D721Med (cell line): ENCODE data around the gene COL21A1.

Source experiments
- DNase-seq: peaks from one replicate; pipeline ENCODE4 v3.0.0; 2011; ENCODE audit warnings: low spot score; ENCODE audit not compliant: insufficient read length
- FAIRE-seq: peaks from 2 replicates; lab custom pipeline; 2011; peaks lifted over from hg19 to GRCh38; lab: Jason Lieb, UNC
- TF ChIP-seq, protein P1 (sequence below): IDR thresholded peaks from 2 replicates; pipeline ENCODE4 v1.5.1; 2012; ENCODE audit warnings: mild to moderate bottlenecking, control low read depth; ENCODE audit not compliant: insufficient read depth; ENCODE audit errors: missing control alignments

The COL21A1 gene

DNA sequence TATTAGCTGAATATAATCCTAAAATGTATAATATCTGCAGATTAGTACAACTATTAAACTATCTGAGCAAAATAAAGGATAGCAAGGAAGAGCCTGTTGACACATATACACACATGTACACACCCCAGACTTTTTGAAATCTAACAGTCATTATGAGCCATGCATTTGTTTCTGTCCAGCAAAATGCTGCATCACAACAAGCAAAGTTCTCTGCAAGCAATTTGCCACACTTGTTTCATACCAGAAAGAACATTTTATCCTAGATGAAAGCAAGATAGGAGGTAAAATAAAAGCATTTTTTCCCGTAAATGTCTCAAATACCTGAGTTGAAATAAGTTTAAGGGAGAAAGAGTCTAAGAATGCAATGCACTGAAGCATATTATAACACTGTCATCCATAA is 145.2 kb downstream of the COL21A1 start:
- DNase-seq: no peak
- no peak for FAIRE-seq
- TF ChIP-seq, protein P1, sequence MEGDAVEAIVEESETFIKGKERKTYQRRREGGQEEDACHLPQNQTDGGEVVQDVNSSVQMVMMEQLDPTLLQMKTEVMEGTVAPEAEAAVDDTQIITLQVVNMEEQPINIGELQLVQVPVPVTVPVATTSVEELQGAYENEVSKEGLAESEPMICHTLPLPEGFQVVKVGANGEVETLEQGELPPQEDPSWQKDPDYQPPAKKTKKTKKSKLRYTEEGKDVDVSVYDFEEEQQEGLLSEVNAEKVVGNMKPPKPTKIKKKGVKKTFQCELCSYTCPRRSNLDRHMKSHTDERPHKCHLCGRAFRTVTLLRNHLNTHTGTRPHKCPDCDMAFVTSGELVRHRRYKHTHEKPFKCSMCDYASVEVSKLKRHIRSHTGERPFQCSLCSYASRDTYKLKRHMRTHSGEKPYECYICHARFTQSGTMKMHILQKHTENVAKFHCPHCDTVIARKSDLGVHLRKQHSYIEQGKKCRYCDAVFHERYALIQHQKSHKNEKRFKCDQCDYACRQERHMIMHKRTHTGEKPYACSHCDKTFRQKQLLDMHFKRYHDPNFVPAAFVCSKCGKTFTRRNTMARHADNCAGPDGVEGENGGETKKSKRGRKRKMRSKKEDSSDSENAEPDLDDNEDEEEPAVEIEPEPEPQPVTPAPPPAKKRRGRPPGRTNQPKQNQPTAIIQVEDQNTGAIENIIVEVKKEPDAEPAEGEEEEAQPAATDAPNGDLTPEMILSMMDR: no peak

DNA sequence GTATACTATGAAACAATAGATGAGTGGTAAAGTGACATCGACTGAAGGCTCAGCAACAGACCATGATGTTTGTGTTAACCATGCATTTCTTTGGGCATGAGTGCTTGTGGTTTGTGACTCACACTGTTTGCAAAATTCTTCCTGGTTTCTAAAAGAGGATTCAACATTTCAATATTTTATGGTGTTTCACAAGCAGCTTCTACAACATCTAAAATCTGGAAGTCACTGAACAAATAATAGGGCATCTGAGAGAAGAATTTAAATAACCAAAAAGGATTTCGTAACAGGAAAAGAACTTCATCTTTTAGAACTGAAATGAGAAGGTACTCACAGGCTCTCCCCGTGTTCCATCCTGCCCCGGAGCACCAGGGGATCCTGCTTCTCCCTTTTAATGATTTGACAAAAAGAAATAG is 146.2 kb downstream of the COL21A1 start:
- FAIRE-seq (no peak), DNase-seq (no peak)
- TF ChIP-seq, protein P1: no peak

DNA sequence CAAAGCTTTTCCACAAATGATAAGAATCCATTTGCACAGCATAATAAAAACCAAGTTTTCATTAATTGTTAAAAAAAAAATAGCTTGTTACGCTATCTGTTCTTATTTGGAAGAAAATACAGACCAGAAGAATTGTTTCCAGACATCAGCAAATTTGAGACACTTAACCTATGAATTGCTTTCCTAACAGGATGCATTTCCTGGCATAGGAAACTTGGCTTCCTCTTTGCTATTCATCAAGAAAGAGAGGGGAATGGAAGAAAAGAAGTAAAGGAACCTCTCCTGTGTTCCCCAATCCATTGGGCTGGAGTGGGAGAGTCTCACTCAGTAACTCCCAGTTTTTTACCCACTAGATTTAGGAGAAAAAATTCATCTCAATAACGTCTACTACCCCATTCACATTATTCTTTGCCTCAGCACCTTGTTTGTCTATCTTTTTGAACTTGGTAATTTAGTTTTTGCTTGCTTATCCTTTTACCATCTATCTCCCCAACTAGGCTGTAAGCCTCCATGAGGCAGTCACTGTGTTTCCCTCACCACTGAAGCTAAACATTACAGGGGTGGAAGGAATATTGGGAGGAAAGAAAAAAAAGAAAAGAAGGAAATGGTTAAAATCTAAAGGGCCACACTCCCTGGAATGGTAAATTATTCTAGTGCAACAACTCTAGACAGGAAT is 150.3 kb downstream of the COL21A1 start:
- FAIRE-seq (no peak), DNase-seq (no peak)
- TF ChIP-seq, protein P1: no peak

DNA sequence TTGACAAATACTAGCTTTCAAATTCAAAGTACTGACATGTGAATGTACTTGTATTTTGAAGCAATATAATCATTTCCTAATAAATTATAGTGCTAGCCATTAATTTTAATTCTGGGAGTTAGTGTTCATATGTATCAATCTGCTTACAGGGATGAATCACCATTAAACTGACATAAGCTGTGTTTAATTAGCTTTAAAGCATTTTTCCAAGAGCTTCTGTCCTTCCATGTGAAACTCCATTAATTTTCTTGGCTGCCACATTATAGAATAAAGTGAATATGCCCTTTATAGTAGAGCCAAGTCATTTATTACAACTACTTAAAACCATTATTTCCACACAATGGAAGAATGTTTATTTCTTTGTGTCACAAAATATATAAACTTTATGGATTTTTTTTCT is 150.8 kb downstream of the COL21A1 start:
- TF ChIP-seq, protein P1: no peak
- FAIRE-seq: peak; percentile 46
- no peak for DNase-seq

DNA sequence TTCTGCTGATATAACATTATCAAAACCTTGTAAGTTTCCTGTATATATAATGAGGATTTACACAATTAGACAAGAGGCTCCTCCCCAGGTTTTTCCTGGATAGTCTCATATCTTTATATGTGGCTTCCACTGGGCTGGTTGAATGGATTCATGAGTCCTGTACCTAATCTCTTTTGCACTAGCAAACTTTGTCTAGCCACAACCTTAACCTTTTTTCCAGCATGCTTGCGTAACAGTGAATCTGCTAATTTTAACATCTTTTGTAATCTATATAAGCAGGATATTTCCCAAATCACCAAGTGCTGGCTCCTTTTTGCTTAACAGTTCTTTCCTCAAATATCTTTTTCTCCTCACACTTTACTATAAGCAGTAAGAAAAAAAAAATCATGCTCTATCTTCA is 153.6 kb downstream of the COL21A1 start:
- TF ChIP-seq, protein P1: no peak
- no peak for FAIRE-seq
- DNase-seq: no peak

DNA sequence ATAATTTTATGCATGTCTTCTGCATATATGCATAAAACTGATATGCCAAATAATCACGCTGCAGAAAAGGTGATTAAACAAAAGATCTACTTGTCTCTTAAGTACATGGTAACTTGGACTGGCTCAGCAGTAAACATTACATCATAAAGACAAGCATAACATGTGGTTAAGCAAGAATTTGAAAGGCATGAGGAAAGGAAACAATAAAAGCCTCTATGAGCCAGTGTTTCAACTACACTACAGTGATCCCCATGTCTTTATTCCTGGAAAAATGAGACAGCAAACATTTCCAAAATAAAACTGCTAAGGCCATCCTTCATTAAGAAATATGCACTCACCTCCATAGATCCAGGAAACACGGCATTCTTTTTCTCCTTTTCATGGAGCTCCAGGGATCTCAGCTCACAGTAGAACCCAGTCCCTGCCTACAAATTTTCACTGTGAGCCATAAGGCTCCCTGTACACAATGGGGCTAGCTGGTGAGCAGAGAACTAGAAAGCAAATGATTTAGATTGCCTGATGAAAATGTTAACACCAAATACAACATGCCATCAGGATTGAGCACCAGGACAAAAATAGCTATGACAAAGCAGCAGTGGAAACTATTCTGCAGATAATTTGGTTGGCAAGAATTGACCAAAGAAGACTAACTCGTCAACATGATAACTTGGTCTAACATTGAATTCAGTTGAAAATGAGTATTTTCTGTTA is 156.1 kb downstream of the COL21A1 start:
- DNase-seq (no peak), FAIRE-seq (no peak)
- TF ChIP-seq, protein P1: no peak

DNA sequence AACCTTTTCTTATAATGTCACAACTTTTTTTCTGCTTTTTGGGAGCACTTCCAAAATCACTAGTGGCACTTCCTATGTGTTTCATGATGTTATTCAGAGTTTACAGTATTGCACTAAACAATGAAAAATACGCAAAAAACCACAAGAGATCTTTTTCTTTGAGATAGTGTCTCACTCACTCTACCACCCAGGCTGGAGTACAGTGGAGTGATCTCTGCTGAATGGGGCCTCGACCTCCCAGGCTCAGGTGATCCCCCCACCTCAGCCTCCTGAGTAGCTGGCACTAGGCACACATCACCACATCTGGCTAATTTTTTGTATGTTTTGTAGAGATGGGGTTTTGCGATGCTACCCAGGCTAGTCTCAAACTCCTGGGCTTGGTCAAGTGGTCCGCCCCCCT is 158.7 kb downstream of the COL21A1 start:
- FAIRE-seq (no peak), DNase-seq (no peak)
- TF ChIP-seq, protein P1: no peak
